Vagina (tissue), 2 donors: ENCODE data around the gene DNMBP. TPM values are rescaled to one million over a fixed set of nuclear protein-coding genes. Genes with fewer than 3 reads are reported as not detected.
"Not testable (repeated sequence)": the region's sequence is repeated elsewhere in the genome, so short reads cannot be mapped to it uniquely, and the experiment has no call there.

ENCODE experiments used
- DNase-seq, 2 donors: peaks; one replicate each; pipeline ENCODE4 v3.0.0-alpha.2; 2017; ENCODE audit errors: extremely low spot score in 2 of 2
- H3K27ac ChIP-seq: fragments of 200-600 bp; sonication (generic); one replicate; pipeline ENCODE4 v1.5.1; 2019
- H3K27me3 ChIP-seq: fragments of 200-600 bp; sonication (generic); one replicate; pipeline ENCODE4 v1.5.1; 2019
- H3K36me3 ChIP-seq, 2 donors: fragments of 200-600 bp; sonication (generic); one replicate each; pipeline ENCODE4 v1.5.1; 2017 to 2019
- H3K4me1 ChIP-seq: fragments of 200-600 bp; sonication (generic); one replicate; pipeline ENCODE4 v1.5.1; 2019
- H3K4me3 ChIP-seq, 2 donors: fragments of 200-600 bp; sonication (generic); 1 replicate in 1 of 2; 2 replicates in 1 of 2; pipeline ENCODE4 v1.5.1; 2016 to 2019
- H3K9me3 ChIP-seq: fragments of 200-600 bp; sonication (generic); one replicate; pipeline ENCODE4 v1.5.1; 2019
- CTCF ChIP-seq, 3 experiments: fragments of 450-650 bp in 2 of 3; fragments of 200-600 bp in 1 of 3; sonication (generic) in 1 of 3; IDR thresholded peaks; one replicate each; pipeline ENCODE4 v1.5.1; 2017 to 2019; ENCODE audit warnings: antibody characterized with exemption in 3 of 3, mild to moderate bottlenecking in 2 of 3, moderate library complexity in 2 of 3
- POLR2A ChIP-seq, 2 donors: fragments of 450-650 bp; IDR thresholded peaks; one replicate each; pipeline ENCODE4 v1.6.1; 2017; ENCODE audit warnings: antibody characterized with exemption in 2 of 2, mild to moderate bottlenecking in 2 of 2, moderate library complexity in 2 of 2
- POLR2AphosphoS5 ChIP-seq, 2 donors: sonication (generic); formaldehyde crosslinking; IDR thresholded peaks; one replicate each; pipeline ENCODE4 v1.9.0; 2017; ENCODE audit warnings: antibody characterized with exemption in 2 of 2, mild to moderate bottlenecking in 2 of 2, low read depth in 1 of 2; ENCODE audit not compliant: insufficient read depth in 1 of 2
- intact Hi-C: fragments of 100-400 bp; cut with DNase I; formaldehyde crosslinking; loops from one replicate; pipeline ENCODE4 v1.15.1; 2023
- total RNA-seq: library from RNA; depleted of rRNA; stranded (reverse); fragments of >200 nt; gene quantifications from one replicate; pipeline ENCODE4 v1.2.3, GENCODE V29; 2016

DNMBP gene
- total RNA-seq, 1 donor from 2014 or later: 31.9 TPM

GRCh38 chr10:99873846-99874245 is 135.9 kb downstream of the DNMBP start:
- TF ChIP-seq POLR2AphosphoS5 (IDR thresholded peaks at IDR 0.05; ENCODE audit: insufficient read depth in 1 of 2, low read depth in 1 of 2) (no peak), POLR2A (IDR thresholded peaks at IDR 0.05) (no peak)
- no peaks in the 10 kb centered on the region for H3K4me1 ChIP-seq
- H3K27me3 ChIP-seq: no peaks in the 10 kb centered on the region
- DNase-seq: no peak
- no peak overlapping the region for H3K27ac ChIP-seq
- intact Hi-C loops: no loop called here
- H3K4me3 ChIP-seq: no peak overlapping the region
- H3K36me3 ChIP-seq: peaks cover 0 to 33% of the 10 kb centered on the region in 2 donors
- H3K9me3 ChIP-seq: no peaks in the 10 kb centered on the region

DNA sequence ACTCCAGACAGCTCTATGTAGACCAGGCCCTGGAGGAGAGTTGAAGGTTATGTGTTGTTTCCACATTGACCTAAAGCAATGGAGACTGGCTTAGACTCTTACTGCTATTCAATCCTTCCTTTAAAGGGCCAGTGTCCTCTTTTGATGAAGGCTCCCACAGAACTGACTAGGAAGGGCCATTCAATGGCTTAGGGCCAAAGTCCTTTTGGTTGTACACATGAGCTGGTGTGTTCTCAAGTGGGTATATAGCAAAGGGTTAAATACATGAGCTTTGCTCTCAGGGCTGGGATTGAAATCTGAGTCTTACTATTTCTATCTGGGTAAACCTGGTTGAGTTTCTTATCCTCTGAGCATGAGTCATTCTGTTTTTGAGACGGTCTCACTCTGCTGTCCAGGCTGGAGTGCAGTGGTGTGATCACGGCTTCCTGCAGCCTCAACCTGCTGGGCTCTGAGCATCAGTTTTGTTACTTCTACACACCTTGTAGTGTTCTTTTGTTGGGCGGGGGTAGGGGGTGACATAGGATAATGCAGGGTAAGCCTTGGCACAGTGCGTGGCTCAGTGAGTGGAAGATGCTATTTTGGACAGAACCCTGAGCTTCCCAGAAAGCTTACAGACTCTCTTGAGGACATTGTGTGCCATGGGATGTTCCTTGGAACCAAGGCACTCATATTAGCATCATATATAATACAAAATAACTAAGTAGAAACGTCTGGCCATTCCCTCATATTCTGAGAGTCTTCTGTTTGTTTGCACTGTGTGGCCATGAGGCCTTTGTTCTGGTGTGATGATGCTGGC is 137.2 kb downstream of the DNMBP start:
- Histone ChIP-seq H3K4me3 (no peak overlapping the region), H3K4me1 (no peaks in the 10 kb centered on the region), H3K27me3 (no peaks in the 10 kb centered on the region), H3K9me3 (no peaks in the 10 kb centered on the region), H3K27ac (no peak overlapping the region), H3K36me3 (peaks cover 0 to 21% of the 10 kb centered on the region in 2 donors)
- no peak for DNase-seq
- TF ChIP-seq CTCF (IDR thresholded peaks at IDR 0.05) (no peak), POLR2AphosphoS5 (IDR thresholded peaks at IDR 0.05; ENCODE audit: insufficient read depth in 1 of 2, low read depth in 1 of 2) (no peak), POLR2A (IDR thresholded peaks at IDR 0.05) (no peak)
- intact Hi-C loops: no loop called here

GRCh38 chr10:99870123-99870730 is 139.5 kb downstream of the DNMBP start:
- TF ChIP-seq POLR2A (IDR thresholded peaks at IDR 0.05) (no peak), CTCF (IDR thresholded peaks at IDR 0.05) (no peak), POLR2AphosphoS5 (IDR thresholded peaks at IDR 0.05; ENCODE audit: insufficient read depth in 1 of 2, low read depth in 1 of 2) (no peak)

GRCh38 chr10:99869581-99870122 is 140.1 kb downstream of the DNMBP start:
- no peak for TF ChIP-seq POLR2A (IDR thresholded peaks at IDR 0.05)
- TF ChIP-seq POLR2AphosphoS5 (IDR thresholded peaks at IDR 0.05; ENCODE audit: insufficient read depth in 1 of 2, low read depth in 1 of 2): no peak
- TF ChIP-seq CTCF (IDR thresholded peaks at IDR 0.05): no peak
- Histone ChIP-seq H3K4me3 (no peak overlapping the region), H3K27me3 (no peaks in the 10 kb centered on the region), H3K4me1 (no peaks in the 10 kb centered on the region), H3K36me3 (no peaks in the 10 kb centered on the region), H3K9me3 (no peaks in the 10 kb centered on the region), H3K27ac (no peak overlapping the region)
- intact Hi-C loops: no loop called here
- DNase-seq: no peak

More at GRCh38 chr10:99870123-99870730, 139.5 kb downstream of the DNMBP start:
- Histone ChIP-seq H3K27me3 (no peaks in the 10 kb centered on the region), H3K4me3 (no peak overlapping the region), H3K9me3 (no peaks in the 10 kb centered on the region), H3K27ac (no peak overlapping the region), H3K36me3 (no peaks in the 10 kb centered on the region), H3K4me1 (no peaks in the 10 kb centered on the region)
- intact Hi-C loops: no loop called here
- no peak for DNase-seq

- H3K4me3 ChIP-seq, H3K36me3 ChIP-seq, H3K9me3 ChIP-seq, intact Hi-C loops, DNase-seq, H3K27ac ChIP-seq, H3K4me1 ChIP-seq, H3K27me3 ChIP-seq: not testable (repeated sequence)
These were observed 142.5 kb downstream of the DNMBP start for GRCh38 chr10:99867250-99867649.

- H3K36me3 ChIP-seq, H3K27me3 ChIP-seq, H3K4me1 ChIP-seq, H3K9me3 ChIP-seq, H3K4me3 ChIP-seq, DNase-seq, H3K27ac ChIP-seq, intact Hi-C loops: not testable (repeated sequence)
These were observed 146.1 kb downstream of the DNMBP start for GRCh38 chr10:99863535-99864240.
